GM12864 (cell line): ENCODE results near the gene GPR35.

Experiments used
- DNase-seq: peaks from one replicate; pipeline ENCODE4 v3.0.0-alpha.2; 2011; ENCODE audit warnings: low read depth
- H3K4me3 ChIP-seq: 2 replicates; pipeline ENCODE4 v1.5.1; 2011; ENCODE audit warnings: mild to moderate bottlenecking, low read depth, low read length, control low read depth
- TF ChIP-seq, protein P1 (sequence below): IDR thresholded peaks from 2 replicates; pipeline ENCODE4 v1.5.1; 2011; ENCODE audit warnings: low read depth, mild to moderate bottlenecking, moderate library complexity, low read length, control low read depth, inconsistent platforms; ENCODE audit errors: missing control alignments

The GPR35 gene

DNA sequence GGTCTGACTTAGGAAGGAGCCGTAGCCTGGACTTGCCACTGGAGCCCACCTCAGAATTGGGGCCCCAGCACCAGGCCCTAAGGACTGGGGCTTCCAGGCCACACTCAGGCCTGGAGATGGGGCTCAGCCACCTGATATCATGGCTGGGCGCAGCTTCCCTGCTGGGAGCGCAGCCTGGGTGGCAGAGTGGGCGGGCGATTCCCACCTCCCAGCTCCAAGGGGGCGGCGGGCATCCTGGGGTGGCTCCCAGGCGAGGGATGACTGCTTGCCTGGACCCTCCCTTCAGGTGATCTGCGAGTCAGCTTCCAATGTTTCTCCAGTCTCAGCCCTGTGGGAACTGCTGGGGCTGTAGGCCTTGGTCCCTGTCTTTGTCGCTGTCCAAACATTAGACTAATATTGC is 20.1 kb downstream of the GPR35 start:
- DNase-seq, result no peak
- H3K4me3 ChIP-seq, result no peak overlapping the region
- TF ChIP-seq, protein P1, sequence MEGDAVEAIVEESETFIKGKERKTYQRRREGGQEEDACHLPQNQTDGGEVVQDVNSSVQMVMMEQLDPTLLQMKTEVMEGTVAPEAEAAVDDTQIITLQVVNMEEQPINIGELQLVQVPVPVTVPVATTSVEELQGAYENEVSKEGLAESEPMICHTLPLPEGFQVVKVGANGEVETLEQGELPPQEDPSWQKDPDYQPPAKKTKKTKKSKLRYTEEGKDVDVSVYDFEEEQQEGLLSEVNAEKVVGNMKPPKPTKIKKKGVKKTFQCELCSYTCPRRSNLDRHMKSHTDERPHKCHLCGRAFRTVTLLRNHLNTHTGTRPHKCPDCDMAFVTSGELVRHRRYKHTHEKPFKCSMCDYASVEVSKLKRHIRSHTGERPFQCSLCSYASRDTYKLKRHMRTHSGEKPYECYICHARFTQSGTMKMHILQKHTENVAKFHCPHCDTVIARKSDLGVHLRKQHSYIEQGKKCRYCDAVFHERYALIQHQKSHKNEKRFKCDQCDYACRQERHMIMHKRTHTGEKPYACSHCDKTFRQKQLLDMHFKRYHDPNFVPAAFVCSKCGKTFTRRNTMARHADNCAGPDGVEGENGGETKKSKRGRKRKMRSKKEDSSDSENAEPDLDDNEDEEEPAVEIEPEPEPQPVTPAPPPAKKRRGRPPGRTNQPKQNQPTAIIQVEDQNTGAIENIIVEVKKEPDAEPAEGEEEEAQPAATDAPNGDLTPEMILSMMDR, result no peak

DNA sequence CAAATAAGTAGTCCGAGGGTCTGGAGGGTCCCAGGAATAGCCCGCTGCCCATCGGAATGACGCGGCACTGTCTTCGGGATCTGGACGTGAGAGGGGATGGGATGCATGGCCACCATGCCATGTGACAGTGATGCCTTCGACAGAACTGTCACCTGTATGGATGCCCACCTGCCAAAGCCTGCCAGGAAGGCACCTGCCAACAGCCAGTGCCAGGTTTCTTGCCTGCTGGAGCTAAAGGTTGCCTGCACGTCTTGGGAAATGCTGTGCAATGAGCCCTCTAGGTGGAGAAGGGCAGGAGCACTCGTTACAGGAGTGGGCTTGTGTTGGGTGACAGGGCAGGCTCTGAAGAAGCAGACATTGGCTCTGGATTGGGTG is 20.5 kb downstream of the GPR35 start:
- DNase-seq, result no peak
- H3K4me3 ChIP-seq, result no peak overlapping the region
- TF ChIP-seq, protein P1, result no peak

- H3K4me3 ChIP-seq, result no peak overlapping the region
- TF ChIP-seq, protein P1, result no peak
- no peak for DNase-seq
These were observed 21.1 kb downstream of the GPR35 start for GRCh38 chr2:240646176-240646899.

DNA sequence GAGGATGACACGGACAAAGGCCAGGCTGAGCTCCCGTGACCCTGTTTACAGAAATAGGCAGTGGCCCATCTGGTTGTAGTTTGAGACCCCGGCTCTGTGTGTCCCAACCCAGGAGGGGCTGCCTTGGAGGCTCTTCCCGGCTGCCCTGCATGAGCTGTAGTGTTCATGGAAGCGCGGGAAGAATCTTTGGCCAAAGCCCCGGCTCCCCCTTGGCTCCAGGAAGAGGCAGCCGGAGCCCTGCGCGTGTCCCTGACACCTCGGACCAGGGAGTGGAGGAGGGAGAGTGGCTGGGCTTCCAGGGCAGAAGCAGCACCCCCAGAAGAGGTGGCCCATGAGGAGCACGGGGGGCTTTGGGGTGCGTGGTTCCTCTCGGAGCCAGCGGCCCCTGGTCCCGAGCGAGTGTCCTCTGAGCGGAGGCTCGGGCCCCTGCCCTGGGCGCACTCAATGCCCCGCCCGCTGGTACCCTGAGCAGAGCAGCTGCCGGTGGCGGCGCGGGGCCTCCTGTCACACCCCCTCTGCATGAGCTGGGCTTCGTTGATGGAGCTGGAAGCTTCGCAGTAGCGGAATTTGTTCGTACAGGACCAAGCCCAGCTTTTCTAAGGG is 21.7 kb downstream of the GPR35 start:
- TF ChIP-seq, protein P1, result no peak

DNA sequence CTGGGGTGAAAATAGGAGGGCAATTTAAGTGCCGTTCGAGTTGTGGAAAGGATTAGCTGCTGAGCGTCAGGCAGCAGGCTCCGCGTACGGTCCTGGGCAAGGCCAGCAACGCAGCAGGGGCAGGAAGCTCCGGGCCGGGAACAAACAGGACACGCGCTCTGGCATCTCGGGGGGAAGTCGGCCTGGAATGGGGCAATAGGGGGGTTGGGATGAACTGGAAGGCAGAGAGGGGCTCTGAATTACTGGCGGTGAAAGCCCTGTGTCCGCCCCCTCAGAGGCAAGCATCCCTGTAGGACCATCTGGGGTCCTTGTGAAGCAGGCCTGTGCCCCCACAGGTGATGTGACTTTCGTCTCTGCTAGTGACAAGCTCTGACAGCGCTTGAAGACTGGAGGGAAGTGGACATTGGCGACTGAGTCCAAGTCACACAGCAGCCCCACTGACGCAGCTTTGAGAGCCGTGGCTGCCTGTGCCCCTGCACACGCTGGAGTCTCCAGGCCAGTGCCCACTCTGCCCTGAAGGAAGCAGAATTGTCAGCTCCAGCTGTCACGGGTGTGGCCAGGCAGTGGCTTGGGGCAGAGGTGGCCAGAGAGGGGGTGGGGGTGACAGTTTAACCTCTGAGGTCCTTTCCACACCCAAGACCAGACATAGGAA is 22.3 kb downstream of the GPR35 start:
- H3K4me3 ChIP-seq, result no peak overlapping the region
- DNase-seq, result no peak
- TF ChIP-seq, protein P1, result no peak

More for the DNA sequence above, 21.7 kb downstream of the GPR35 start:
- H3K4me3 ChIP-seq, result no peak overlapping the region
- DNase-seq, result no peak

GRCh38 chr2:240648155-240648649 is 22.9 kb downstream of the GPR35 start:
- TF ChIP-seq, protein P1, result no peak

More at GRCh38 chr2:240648155-240648649, 22.9 kb downstream of the GPR35 start:
- H3K4me3 ChIP-seq, result no peak overlapping the region
- DNase-seq, result no peak
